Hepatocyte (in vitro differentiated cells): ENCODE measurements around the gene VPS54.

Experiments
- EZH2 ChIP-seq: fragments of 200-600 bp; sonication (generic); IDR thresholded peaks from 2 replicates; pipeline ENCODE4 v1.6.1; 2016; ENCODE audit warnings: antibody characterized with exemption, mild to moderate bottlenecking, borderline replicate concordance
- EZH2phosphoT487 ChIP-seq: fragments of 200-600 bp; sonication (generic); IDR thresholded peaks from one replicate; pipeline ENCODE4 v1.6.1; 2018; ENCODE audit warnings: antibody characterized with exemption, mild to moderate bottlenecking, low read depth, moderate library complexity; ENCODE audit not compliant: unreplicated experiment, severe bottlenecking
- TF ChIP-seq, protein P1 (sequence below): fragments of 200-600 bp; sonication (generic); IDR thresholded peaks from 2 replicates; pipeline ENCODE4 v1.5.1; 2016; ENCODE audit warnings: antibody characterized with exemption, mild to moderate bottlenecking; ENCODE audit not compliant: poor library complexity

DNA sequence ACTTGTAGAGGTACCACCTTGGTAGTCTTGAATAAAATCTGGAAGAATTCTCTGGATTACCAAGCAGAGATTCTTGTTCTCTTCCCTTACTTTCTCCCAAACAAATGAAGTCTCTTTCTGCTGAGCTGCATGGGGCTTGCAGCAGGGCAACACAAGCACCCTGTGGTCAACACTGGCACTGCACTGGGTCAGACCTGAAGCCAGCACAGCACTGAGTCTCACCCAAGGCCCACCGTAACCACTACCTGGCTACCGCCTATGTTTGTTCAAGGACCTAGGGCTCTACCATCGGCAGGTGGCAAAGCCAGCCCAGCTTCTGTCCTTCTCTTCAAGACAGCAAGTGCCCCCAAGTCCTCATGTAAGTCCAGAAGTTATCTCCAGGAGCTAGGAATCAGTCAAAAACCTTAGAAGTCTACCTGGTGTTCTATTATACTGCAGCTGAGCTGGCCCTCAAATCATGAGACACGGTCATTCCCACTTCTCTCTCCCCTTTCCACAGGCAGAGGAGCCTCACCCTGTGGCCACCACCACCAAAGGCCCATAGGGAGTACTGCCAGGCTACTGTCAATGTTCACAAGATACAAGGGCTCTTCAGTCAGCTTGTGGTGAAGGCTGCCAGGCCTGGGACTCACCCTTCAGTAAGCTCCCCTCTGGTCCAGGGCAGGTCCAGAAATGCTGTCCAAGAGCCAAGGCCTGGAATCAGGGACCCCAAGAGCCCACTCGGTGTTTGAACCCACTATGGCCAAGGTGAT is 18.4 kb downstream of the VPS54 start:
- TF ChIP-seq, protein P1, sequence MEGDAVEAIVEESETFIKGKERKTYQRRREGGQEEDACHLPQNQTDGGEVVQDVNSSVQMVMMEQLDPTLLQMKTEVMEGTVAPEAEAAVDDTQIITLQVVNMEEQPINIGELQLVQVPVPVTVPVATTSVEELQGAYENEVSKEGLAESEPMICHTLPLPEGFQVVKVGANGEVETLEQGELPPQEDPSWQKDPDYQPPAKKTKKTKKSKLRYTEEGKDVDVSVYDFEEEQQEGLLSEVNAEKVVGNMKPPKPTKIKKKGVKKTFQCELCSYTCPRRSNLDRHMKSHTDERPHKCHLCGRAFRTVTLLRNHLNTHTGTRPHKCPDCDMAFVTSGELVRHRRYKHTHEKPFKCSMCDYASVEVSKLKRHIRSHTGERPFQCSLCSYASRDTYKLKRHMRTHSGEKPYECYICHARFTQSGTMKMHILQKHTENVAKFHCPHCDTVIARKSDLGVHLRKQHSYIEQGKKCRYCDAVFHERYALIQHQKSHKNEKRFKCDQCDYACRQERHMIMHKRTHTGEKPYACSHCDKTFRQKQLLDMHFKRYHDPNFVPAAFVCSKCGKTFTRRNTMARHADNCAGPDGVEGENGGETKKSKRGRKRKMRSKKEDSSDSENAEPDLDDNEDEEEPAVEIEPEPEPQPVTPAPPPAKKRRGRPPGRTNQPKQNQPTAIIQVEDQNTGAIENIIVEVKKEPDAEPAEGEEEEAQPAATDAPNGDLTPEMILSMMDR, result no peak
- TF ChIP-seq EZH2 (no peak), EZH2phosphoT487 (no peak)
